ENCODE results near the gene WWC2.

WWC2 gene

DNA sequence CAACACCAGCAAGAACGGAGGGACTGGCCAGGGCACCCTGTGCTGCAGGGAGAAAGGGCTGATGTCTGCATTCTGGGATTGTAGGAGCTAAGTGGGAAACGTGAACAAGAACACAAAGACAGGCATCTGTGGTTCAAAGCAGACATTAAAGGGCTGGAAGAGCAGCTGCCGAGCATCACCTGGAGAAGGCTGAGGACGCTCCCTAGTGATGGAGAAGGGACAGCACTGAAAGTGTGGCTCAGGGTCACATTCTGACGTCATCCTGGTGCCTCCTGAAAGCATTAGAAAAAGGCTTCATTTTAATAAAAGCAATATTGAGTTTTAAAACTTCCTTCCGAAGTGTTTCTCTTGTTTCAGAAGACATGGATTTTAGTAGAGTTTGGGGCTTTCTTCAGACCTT, 158.8 kb downstream of the WWC2 start:
- in situ Hi-C loops (cut with MboI; ENCODE audit: low pct_unique_long_range_greater_than_20kb, low sequenced_read_pairs, unreplicated experiment), result loop anchor here (25.0 kb wide), 1 partner anchor 321 kb away; no protein-coding TSS in a partner anchor
- DNase-seq (ENCODE audit: low spot score), result no peak
- TF ChIP-seq, protein P1, sequence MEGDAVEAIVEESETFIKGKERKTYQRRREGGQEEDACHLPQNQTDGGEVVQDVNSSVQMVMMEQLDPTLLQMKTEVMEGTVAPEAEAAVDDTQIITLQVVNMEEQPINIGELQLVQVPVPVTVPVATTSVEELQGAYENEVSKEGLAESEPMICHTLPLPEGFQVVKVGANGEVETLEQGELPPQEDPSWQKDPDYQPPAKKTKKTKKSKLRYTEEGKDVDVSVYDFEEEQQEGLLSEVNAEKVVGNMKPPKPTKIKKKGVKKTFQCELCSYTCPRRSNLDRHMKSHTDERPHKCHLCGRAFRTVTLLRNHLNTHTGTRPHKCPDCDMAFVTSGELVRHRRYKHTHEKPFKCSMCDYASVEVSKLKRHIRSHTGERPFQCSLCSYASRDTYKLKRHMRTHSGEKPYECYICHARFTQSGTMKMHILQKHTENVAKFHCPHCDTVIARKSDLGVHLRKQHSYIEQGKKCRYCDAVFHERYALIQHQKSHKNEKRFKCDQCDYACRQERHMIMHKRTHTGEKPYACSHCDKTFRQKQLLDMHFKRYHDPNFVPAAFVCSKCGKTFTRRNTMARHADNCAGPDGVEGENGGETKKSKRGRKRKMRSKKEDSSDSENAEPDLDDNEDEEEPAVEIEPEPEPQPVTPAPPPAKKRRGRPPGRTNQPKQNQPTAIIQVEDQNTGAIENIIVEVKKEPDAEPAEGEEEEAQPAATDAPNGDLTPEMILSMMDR (IDR thresholded peaks at IDR 0.05; ENCODE audit: extremely low read depth, insufficient read depth, missing control alignments), result no peak

GRCh38 chr4:183260491-183261151, 161.6 kb downstream of the WWC2 start:
- TF ChIP-seq, protein P1 (IDR thresholded peaks at IDR 0.05; ENCODE audit: extremely low read depth, insufficient read depth, missing control alignments), result no peak
- in situ Hi-C loops (cut with MboI; ENCODE audit: low pct_unique_long_range_greater_than_20kb, low sequenced_read_pairs, unreplicated experiment), result loop anchor here (10.0 to 25.0 kb wide), 2 partner anchors 186 to 323 kb away; no protein-coding TSS in a partner anchor
- DNase-seq (ENCODE audit: low spot score), result no peak

GRCh38 chr4:183261953-183262775, 163.1 kb downstream of the WWC2 start:
- in situ Hi-C loops (cut with MboI; ENCODE audit: low pct_unique_long_range_greater_than_20kb, low sequenced_read_pairs, unreplicated experiment), result loop anchor here (10.0 to 25.0 kb wide), 2 partner anchors 187 to 325 kb away; no protein-coding TSS in a partner anchor
- DNase-seq (ENCODE audit: low spot score), result peak; percentile 68
- TF ChIP-seq, protein P1 (IDR thresholded peaks at IDR 0.05; ENCODE audit: extremely low read depth, insufficient read depth, missing control alignments), result peak; percentile 82

- TF ChIP-seq, protein P1 (IDR thresholded peaks at IDR 0.05; ENCODE audit: extremely low read depth, insufficient read depth, missing control alignments), result no peak
- in situ Hi-C loops (cut with MboI; ENCODE audit: low pct_unique_long_range_greater_than_20kb, low sequenced_read_pairs, unreplicated experiment), result loop anchor here (10.0 to 25.0 kb wide), 2 partner anchors 188 to 325 kb away; no protein-coding TSS in a partner anchor
- no peak for DNase-seq (ENCODE audit: low spot score)
Measured at GRCh38 chr4:183262776-183263100, 163.7 kb downstream of the WWC2 start.

DNA sequence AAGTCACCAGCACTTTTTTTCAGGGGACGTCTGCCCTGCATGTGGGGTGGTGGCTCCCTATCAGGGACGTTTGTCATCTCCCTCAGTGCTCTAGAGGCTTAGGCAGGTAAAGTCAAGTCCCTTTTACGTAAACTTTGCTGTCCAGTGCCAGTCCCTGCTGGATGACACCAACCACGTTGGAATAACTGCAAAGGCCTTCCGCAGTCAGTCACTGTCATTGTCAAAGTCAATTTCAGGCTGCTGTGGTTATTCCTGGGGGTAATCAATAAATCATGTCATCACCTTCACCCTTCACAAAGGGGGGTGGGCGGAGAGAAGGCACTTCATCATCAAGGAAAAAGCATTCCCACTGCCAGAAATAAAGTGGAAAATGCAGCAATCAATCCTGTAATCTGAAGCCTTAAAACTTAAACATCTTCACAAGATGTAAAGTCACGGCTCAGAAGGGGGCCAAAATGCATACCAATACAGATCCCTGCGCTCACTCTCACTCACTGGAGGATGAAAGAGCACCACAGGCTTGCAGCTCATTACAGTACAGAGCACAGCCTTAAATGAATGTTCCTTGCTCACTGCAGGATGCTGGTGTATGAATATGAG, 164.8 kb downstream of the WWC2 start:
- DNase-seq (ENCODE audit: low spot score), result no peak
- TF ChIP-seq, protein P1 (IDR thresholded peaks at IDR 0.05; ENCODE audit: extremely low read depth, insufficient read depth, missing control alignments), result no peak
- in situ Hi-C loops (cut with MboI; ENCODE audit: low pct_unique_long_range_greater_than_20kb, low sequenced_read_pairs, unreplicated experiment), result loop anchor here (10.0 to 25.0 kb wide), 2 partner anchors 189 to 327 kb away; no protein-coding TSS in a partner anchor

DNA sequence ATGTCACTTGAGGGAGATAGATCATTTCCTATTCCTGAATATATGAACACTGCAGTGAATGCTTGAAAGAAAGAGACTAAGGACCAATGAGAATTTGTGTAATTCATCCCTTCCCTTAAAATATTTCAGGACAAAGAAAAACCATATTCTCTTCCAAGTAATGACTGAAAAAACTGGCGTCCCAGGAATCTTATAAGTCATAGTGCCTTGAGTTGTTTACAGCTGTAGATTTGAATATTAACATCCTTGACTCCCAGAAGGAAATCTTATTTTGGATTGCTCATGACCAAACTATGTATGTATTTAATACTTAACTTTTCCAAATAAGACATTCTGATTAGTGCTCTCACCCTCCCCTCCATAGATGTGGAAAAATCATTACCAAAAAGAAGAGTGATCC, 165.6 kb downstream of the WWC2 start:
- in situ Hi-C loops (cut with MboI; ENCODE audit: low pct_unique_long_range_greater_than_20kb, low sequenced_read_pairs, unreplicated experiment), result loop anchor here (10.0 to 25.0 kb wide), 2 partner anchors 190 to 327 kb away; no protein-coding TSS in a partner anchor
- no peak for DNase-seq (ENCODE audit: low spot score)
- TF ChIP-seq, protein P1 (IDR thresholded peaks at IDR 0.05; ENCODE audit: extremely low read depth, insufficient read depth, missing control alignments), result no peak
